Endothelial cell of umbilical vein (primary cell): ENCODE results near the gene FLNB. TPM values are rescaled to one million over a fixed set of nuclear protein-coding genes. Genes with fewer than 3 reads are reported as not detected.

Experiments used
- BruUV-seq: library from RNA; stranded (reverse); fragments of 400-500 nt; replicated peaks from 2 replicates; lab custom pipeline; 2021; lab: Mats Ljungman, UMichigan
- CTCF ChIA-PET: fragments of 300-600, 350-600 bp; sonication (Branson Sonifier 250); formaldehyde crosslinking; loops from one replicate; lab custom pipeline; 2021; ENCODE audit warnings: antibody characterized with exemption, inconsistent platforms; lab: Charles Lee
- POLR2A ChIA-PET: fragments of 300-600, 350-600 bp; sonication (Branson Sonifier 250); formaldehyde crosslinking; loops from one replicate; lab custom pipeline; 2021; ENCODE audit warnings: antibody characterized with exemption, inconsistent platforms; lab: Charles Lee
- DNase-seq: peaks from one replicate; pipeline ENCODE4 v3.0.0-alpha.2; 2011; ENCODE audit warnings: low read depth, low spot score
- FAIRE-seq: peaks from 2 replicates; lab custom pipeline; 2011; peaks lifted over from hg19 to GRCh38; lab: Jason Lieb, UNC
- H2AFZ ChIP-seq: 2 replicates; pipeline ENCODE4 v1.6.0; 2012; ENCODE audit warnings: low read depth, low read length, control low read depth, inconsistent platforms
- H3K27ac ChIP-seq: 2 replicates; pipeline ENCODE4 v1.5.1; 2011; ENCODE audit warnings: low read depth, mild to moderate bottlenecking, control low read depth, low read length, moderate library complexity; ENCODE audit not compliant: insufficient read depth
- H3K27me3 ChIP-seq, 2 experiments: 2 replicates each; pipeline versions ENCODE4 v1.6.0 to v1.6.1; 2011; ENCODE audit warnings: low read length in 2 of 2, mixed read lengths in 1 of 2; ENCODE audit not compliant: control insufficient read depth in 2 of 2, insufficient read depth in 2 of 2
- H3K36me3 ChIP-seq, 2 experiments: 2 replicates in 1 of 2; 3 replicates in 1 of 2; pipeline ENCODE4 v1.5.1; 2011; ENCODE audit warnings: low read length in 2 of 2, mild to moderate bottlenecking in 1 of 2, moderate library complexity in 1 of 2; ENCODE audit not compliant: control insufficient read depth in 2 of 2, insufficient read depth in 2 of 2; ENCODE audit errors: extremely low read depth in 1 of 2
- H3K4me1 ChIP-seq: 3 replicates; pipeline ENCODE4 v1.5.1; 2011; ENCODE audit warnings: mild to moderate bottlenecking, low read length; ENCODE audit not compliant: control insufficient read depth, insufficient read depth; ENCODE audit errors: extremely low read depth
- H3K4me2 ChIP-seq: 2 replicates; pipeline ENCODE4 v1.6.1; 2011; ENCODE audit warnings: low read length, control low read depth, mixed read lengths; ENCODE audit not compliant: insufficient read depth
- H3K4me3 ChIP-seq, 3 experiments: fragments of 200-600 bp in 1 of 3; sonication (generic), shearing (Covaris generic) in 1 of 3; replicated peaks in 1 of 3; 2 replicates each; pipeline ENCODE4 v1.5.1; 2011 to 2016; ENCODE audit warnings: control low read depth in 3 of 3, low read length in 3 of 3, mild to moderate bottlenecking in 2 of 3, inconsistent platforms in 1 of 3, low read depth in 1 of 3, moderate library complexity in 1 of 3; ENCODE audit not compliant: insufficient read depth in 1 of 3
- H3K79me2 ChIP-seq: 2 replicates; pipeline ENCODE4 v1.6.0; 2012; ENCODE audit warnings: low read length, inconsistent platforms; ENCODE audit not compliant: control insufficient read depth, insufficient read depth
- H3K9ac ChIP-seq: replicated peaks from 2 replicates; pipeline ENCODE3; 2011; ENCODE audit warnings: low read length, control low read depth; ENCODE audit not compliant: insufficient read depth; ENCODE audit errors: extremely low read depth
- H3K9me1 ChIP-seq: replicated peaks from 3 replicates; pipeline ENCODE4 v1.6.0; 2011; ENCODE audit warnings: mild to moderate bottlenecking, low read length; ENCODE audit not compliant: control insufficient read depth, insufficient read depth; ENCODE audit errors: extremely low read depth
- H3K9me3 ChIP-seq: replicated peaks from 2 replicates; pipeline ENCODE4 v1.5.1; 2012; ENCODE audit warnings: low read length, inconsistent platforms; ENCODE audit not compliant: control insufficient read depth, insufficient read depth
- H4K20me1 ChIP-seq: replicated peaks from 2 replicates; pipeline ENCODE3; 2011; ENCODE audit warnings: mild to moderate bottlenecking, low read length; ENCODE audit not compliant: control insufficient read depth, insufficient read depth; ENCODE audit errors: extremely low read depth
- CTCF ChIP-seq, 2 donors: IDR thresholded peaks; 1 replicate in 1 of 2; 2 replicates in 1 of 2; pipeline ENCODE4 v1.5.1; 2011; ENCODE audit warnings: low read length in 2 of 2, mild to moderate bottlenecking in 2 of 2, moderate library complexity in 2 of 2, control low read depth in 1 of 2, inconsistent platforms in 1 of 2, low read depth in 1 of 2; ENCODE audit not compliant: insufficient read depth in 1 of 2; ENCODE audit errors: extremely low read depth in 1 of 2
- EZH2 ChIP-seq: IDR thresholded peaks from 2 replicates; pipeline ENCODE4 v1.6.1; 2012; ENCODE audit warnings: borderline replicate concordance, low read depth, mild to moderate bottlenecking, moderate library complexity, low read length, inconsistent platforms; ENCODE audit not compliant: severe bottlenecking
- FOS ChIP-seq: IDR thresholded peaks from 2 replicates; pipeline ENCODE4 v1.6.1; 2011; ENCODE audit warnings: mild to moderate bottlenecking, low read length, moderate library complexity, borderline replicate concordance; ENCODE audit not compliant: insufficient read depth
- GATA2 ChIP-seq: IDR thresholded peaks from 2 replicates; pipeline ENCODE4 v1.7.0; 2011; ENCODE audit warnings: low read depth, mild to moderate bottlenecking, moderate library complexity, mixed read lengths, low read length; ENCODE audit not compliant: insufficient read length, insufficient read depth
- JUN ChIP-seq: IDR thresholded peaks from 2 replicates; pipeline ENCODE4 v1.6.1; 2011; ENCODE audit warnings: borderline replicate concordance, low read depth; ENCODE audit not compliant: insufficient read length, insufficient read depth
- MAX ChIP-seq: IDR thresholded peaks from 2 replicates; pipeline ENCODE4 v1.6.1; 2011; ENCODE audit not compliant: insufficient read depth, insufficient read length
- MYC ChIP-seq: IDR thresholded peaks from one replicate; pipeline ENCODE4 v1.6.1; 2011; ENCODE audit warnings: mild to moderate bottlenecking, low read depth, low read length
- POLR2A ChIP-seq: IDR thresholded peaks from 2 replicates; pipeline ENCODE4 v1.6.1; 2012; ENCODE audit warnings: low read depth, mild to moderate bottlenecking, control low read depth, low read length
- POLR2AphosphoS5 ChIP-seq: IDR thresholded peaks from 2 replicates; pipeline ENCODE4 v1.6.1; 2012; ENCODE audit warnings: low read depth, mild to moderate bottlenecking, control low read depth, low read length, moderate library complexity; ENCODE audit not compliant: insufficient read depth
- dilution Hi-C: fragments of 300-500 bp; cut with MboI; formaldehyde crosslinking; loops from one replicate; pipeline ENCODE4 v1.15.0; 2019; ENCODE audit warnings: low sequenced_read_pairs; ENCODE audit not compliant: extremely low pct_ligation_motif_present
- intact Hi-C: fragments of 100-400 bp; cut with micrococcal nuclease; formaldehyde crosslinking; loops from one replicate; pipeline ENCODE4 v1.10.0; 2022
- polyA plus RNA-seq, 4 experiments: library from polyadenylated mRNA; depleted of rRNA in 3 of 4; stranded (reverse) in 3 of 4; unstranded in 1 of 4; fragments of >200 nt; gene quantifications; 2 replicates each; pipeline versions ENCODE4 v1.2.1 to v1.2.3, GENCODE V29; 2011 to 2012; ENCODE audit warnings: missing spikeins in 1 of 4
- total RNA-seq: library from RNA; stranded (reverse); gene quantifications from 2 replicates; pipeline ENCODE4 v1.2.3, GENCODE V29; 2021

FLNB gene
- total and polyA plus RNA-seq, 2 donors (not counting 3 experiments of a cell fraction or from before 2014, with no cell fraction given): 479 to 670 TPM

- CTCF ChIA-PET: interaction anchor here (1.1 kb wide), 1 partner anchor 10 kb away, joined by 4 read pairs; no protein-coding TSS in a partner anchor
These were observed 101.5 kb downstream of the FLNB start for GRCh38 chr3:58109752-58110151.

More at GRCh38 chr3:58109752-58110151, 101.5 kb downstream of the FLNB start:
- Histone ChIP-seq H3K4me1 (peaks cover 9% of the 10 kb centered on the region), H3K9me3 (no peaks in the 10 kb centered on the region), H3K4me3 (no peak overlapping the region), H3K36me3 (peaks cover 60 to 67% of the 10 kb centered on the region in 2 experiments), H3K79me2 (peaks cover 40% of the 10 kb centered on the region), H3K9me1 (no peaks in the 10 kb centered on the region), H2AFZ (no peak overlapping the region), H3K27ac (no peak overlapping the region), H3K4me2 (no peak overlapping the region), H3K27me3 (no peaks in the 10 kb centered on the region), H4K20me1 (no peaks in the 10 kb centered on the region), H3K9ac (no peak overlapping the region)
- dilution Hi-C loops (no loop called here), intact Hi-C loops (loop anchor here (10.0 kb wide), 1 partner anchor 245 kb away; no protein-coding TSS in a partner anchor)
- BruUV-seq: no TSS peak
- FAIRE-seq (no peak), DNase-seq (no peak)
- TF ChIP-seq GATA2 (no peak), POLR2AphosphoS5 (no peak), JUN (no peak), FOS (no peak), POLR2A (no peak), EZH2 (no peak), CTCF (IDR thresholded peaks at IDR 0.05; ENCODE audit: extremely low read depth in 1 of 2, insufficient read depth in 1 of 2, low read depth in 1 of 2, low read length in 2 of 2) (no peak), MAX (no peak), MYC (no peak)
- POLR2A ChIA-PET: no interaction called here
